ENCODE data around the gene ARHGAP22.

- TF ChIP-seq POLR2A (IDR thresholded peaks at IDR 0.05) (no peak), CTCF (IDR thresholded peaks at IDR 0.05) (no peak)
Measured at GRCh38 chr10:48502791-48503190, 102.1 kb downstream of the ARHGAP22 start.

Data from tibial nerve (tissue), 3 donors.